T1000 (cell line): ENCODE results near the gene MRPL12.
"Not testable (repeated sequence)": the region's sequence is repeated elsewhere in the genome, so short reads cannot be mapped to it uniquely, and the experiment has no call there.

Experiments
- DNase-seq: peaks from one replicate; lab custom pipeline; 2025; ENCODE audit warnings: mixed read lengths; lab: John Stamatoyannopoulos, UW

Gene MRPL12

DNA sequence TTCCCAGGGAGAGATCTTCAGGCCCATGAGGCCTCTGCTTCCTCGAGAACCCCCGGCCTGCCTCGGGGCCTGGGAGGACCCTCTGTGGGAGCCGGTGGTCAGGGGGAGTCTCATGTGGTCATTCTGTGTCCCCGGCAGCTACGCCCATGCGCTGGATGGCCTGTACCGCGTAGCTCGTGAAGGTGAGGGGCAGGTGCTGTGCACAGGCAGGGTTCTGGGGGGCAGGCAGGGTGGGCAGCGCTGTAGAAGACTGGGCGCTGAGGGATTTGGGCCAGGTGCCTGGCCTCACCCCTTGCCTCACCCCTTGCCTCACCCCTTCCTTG is 13.5 kb downstream of the MRPL12 start:
- no peak for DNase-seq

- no peak for DNase-seq
Measured at GRCh38 chr17:81717049-81717765, 14.0 kb downstream of the MRPL12 start.

- no peak for DNase-seq
Measured at GRCh38 chr17:81717766-81718089, 14.6 kb downstream of the MRPL12 start.

- DNase-seq, result no peak
Measured at GRCh38 chr17:81719410-81720266, 16.5 kb downstream of the MRPL12 start.

GRCh38 chr17:81720267-81721071 is 17.3 kb downstream of the MRPL12 start:
- DNase-seq, result no peak

- DNase-seq, result no peak
Measured at GRCh38 chr17:81722184-81723120, 19.3 kb downstream of the MRPL12 start.

- DNase-seq, result no peak
Measured at GRCh38 chr17:81723651-81724209, 20.6 kb downstream of the MRPL12 start.

DNA sequence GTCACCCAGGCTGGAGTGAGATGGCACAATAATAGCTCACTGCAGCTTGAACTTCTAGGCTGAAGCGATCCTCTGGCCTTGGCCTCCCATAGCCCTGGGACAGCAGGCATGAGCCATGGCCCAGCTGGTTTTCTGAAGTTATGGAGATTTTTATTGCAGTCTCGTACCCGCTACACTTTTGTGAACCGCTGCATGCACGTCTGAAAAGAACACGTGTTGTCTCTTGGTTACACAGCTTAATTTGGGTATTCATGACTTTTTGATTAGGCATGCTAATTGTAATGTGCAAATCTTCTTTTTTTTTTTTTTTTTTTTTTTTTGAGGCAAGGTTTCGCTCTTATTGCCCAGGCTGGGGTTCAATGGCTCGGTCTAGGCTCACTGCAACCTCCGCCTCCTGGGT is 22.3 kb downstream of the MRPL12 start:
- no peak for DNase-seq

DNA sequence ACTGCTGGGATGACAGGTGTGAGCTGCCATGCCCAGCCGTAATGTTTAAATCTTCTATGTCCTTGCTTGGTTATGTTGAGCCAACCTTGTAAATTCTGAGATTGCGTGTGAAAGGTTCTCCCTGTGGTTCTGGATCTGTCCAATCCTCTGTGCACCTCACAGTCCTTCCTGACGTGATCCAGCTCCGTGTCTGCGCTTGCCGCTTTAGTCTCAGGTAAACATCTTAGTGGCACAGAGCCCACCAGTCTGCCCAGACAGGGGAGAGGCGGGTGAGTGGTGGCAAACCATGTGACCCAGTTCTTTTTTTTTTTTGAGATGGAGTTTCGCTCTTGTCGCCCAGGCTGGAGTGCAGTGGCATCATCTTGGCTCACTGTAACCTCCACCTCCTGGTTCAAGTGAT is 22.8 kb downstream of the MRPL12 start:
- no peak for DNase-seq

- no peak for DNase-seq
Measured at GRCh38 chr17:81727324-81728031, 24.3 kb downstream of the MRPL12 start.

- DNase-seq, result peak; percentile 67
Measured at GRCh38 chr17:81733507-81734404, 30.6 kb downstream of the MRPL12 start.

DNA sequence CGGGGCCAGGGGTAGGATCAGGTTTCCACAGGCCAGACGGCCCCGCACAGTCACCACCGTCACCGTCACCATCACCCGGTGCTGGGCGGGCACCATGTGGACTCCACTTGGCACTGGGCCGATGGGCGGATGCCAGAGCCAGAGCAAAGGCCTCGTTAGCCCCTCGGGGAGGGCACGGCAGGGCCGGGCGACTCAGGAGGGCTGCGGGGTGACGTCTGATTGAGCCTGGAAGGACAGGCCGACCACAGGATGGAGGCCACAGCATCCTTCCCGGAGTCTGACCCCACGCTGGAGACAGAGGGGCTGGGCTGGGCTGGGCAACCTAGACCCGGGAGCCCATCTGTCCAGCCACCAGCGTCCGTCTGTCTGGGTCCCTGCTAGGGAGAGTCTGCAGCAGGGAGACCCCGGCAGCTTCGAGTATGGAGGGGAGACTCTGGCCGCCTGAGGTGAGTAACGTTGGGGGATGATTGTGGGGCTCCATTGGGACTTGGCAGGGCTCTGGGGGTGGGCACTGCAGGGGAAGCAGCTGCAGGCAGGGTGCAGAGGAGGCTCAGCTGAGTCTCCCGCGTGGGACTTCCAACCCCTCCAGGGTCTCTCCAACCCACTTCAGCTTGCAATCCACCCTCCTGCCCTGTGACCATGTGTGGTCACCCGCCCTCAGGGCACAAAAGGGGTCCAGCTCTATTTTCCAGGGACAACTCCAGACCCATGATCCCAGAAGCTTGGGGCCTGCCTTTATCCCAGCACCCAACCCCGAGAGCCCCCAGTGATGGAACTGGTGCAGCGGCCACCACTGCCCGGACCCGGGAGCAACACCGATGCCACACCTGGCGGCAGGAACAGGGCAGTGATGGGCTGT is 31.5 kb downstream of the MRPL12 start:
- DNase-seq, result no peak

- DNase-seq, result peak; percentile 87
Measured at GRCh38 chr17:81735264-81736102, 32.3 kb downstream of the MRPL12 start.

GRCh38 chr17:81737947-81738800 is 35.0 kb downstream of the MRPL12 start:
- no peak for DNase-seq

DNA sequence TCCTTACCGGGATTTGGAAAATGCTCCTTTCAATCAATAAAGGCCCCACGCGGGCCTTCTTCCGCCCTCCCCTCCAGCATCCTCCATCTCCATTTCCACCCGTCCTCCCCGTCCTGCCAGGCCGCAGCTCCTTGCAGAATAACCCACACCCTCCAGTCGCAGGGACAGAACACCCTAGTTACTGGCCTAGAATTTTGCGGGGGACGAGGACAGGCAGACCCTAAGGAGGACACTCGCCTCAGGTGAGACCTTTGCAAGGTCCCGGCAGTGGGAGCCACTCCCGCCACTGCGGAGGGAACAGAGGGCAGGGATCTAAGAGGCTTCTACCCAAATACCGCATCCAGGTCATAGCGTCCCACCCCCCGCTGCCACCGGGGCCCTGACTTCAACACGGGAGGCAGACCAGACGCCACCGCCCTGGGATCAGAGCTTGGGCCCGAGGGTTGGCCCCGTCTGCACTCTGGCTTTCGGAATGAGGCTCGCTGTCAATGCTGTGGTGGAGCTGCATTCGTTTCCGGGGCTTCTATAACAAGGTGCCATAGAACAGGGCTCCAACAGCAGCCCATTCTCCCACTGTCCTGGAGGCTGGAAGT is 35.7 kb downstream of the MRPL12 start:
- DNase-seq, result no peak

- DNase-seq, result not testable (repeated sequence)
Measured at GRCh38 chr17:81739593-81739992, 36.4 kb downstream of the MRPL12 start.
